Ovary (tissue), 9 donors: ENCODE data around the gene NUDC. TPM values are rescaled to one million over a fixed set of nuclear protein-coding genes. Genes with fewer than 3 reads are reported as not detected.
A peak's percentile ranks its signal among the peaks of the same experiment; 100 is the strongest.

Experiments
- DNase-seq, 5 donors: peaks; one replicate each; pipeline ENCODE4 v3.0.0-alpha.2; 2019 to 2020
- H3K27ac ChIP-seq, 2 donors: fragments of 200-600 bp; one replicate each; pipeline versions ENCODE4 v1.5.1 to v1.8.0; 2019 to 2022
- H3K27me3 ChIP-seq: fragments of 200-600 bp; one replicate; pipeline ENCODE4 v1.8.0; 2022
- H3K36me3 ChIP-seq: fragments of 200-600 bp; sonication (generic); one replicate; pipeline ENCODE4 v1.5.1; 2019
- H3K4me1 ChIP-seq: one replicate; pipeline ENCODE4 v1.8.1; 2013; ENCODE audit warnings: mild to moderate bottlenecking, moderate library complexity; ENCODE audit not compliant: insufficient read depth
- H3K4me3 ChIP-seq: fragments of 200-600 bp; sonication (generic); one replicate; pipeline ENCODE4 v1.5.1; 2017
- H3K9me3 ChIP-seq, 2 donors: fragments of 200-600 bp in 1 of 2; sonication (generic) in 1 of 2; one replicate each; pipeline versions ENCODE4 v1.5.1 to v1.8.1; 2013 to 2019; ENCODE audit warnings: mild to moderate bottlenecking in 1 of 2, moderate library complexity in 1 of 2
- EP300 ChIP-seq: sonication (generic); formaldehyde crosslinking; IDR thresholded peaks from one replicate; pipeline ENCODE4 v1.6.1; 2017; ENCODE audit warnings: antibody characterized with exemption
- POLR2A ChIP-seq: fragments of 450-650 bp; IDR thresholded peaks from one replicate; pipeline ENCODE4 v1.6.1; 2017; ENCODE audit warnings: antibody characterized with exemption, mild to moderate bottlenecking, moderate library complexity
- WGBS, 3 donors: extraction: QIAGEN DNeasy Blood & Tissue Kit in 1 of 3; methylation state at CpG; one replicate each; pipeline versions ENCODE4 v1.1.5 to v1.1.7; 2013 to 2017; 5-methylcytosine and 5-hydroxymethylcytosine counted together
- intact Hi-C, 4 donors: fragments of 100-400 bp; cut with DNase I; formaldehyde crosslinking; loops; one replicate each; pipeline versions ENCODE4 v1.11.0 to v1.15.1; 2022 to 2023
- polyA plus RNA-seq, 2 donors: library from polyadenylated mRNA; stranded (reverse); fragments of 200-250 nt in 1 of 2; fragments of 350-450 nt in 1 of 2; fragmentation: Illumina TruSeq in 1 of 2; extraction: RNeasy Lipid Tissue Mini Kit (QIAGEN cat#74804) in 1 of 2; gene quantifications; one replicate each; pipeline ENCODE4 v1.2.3, GENCODE V29; 2013 to 2014
- total RNA-seq, 7 donors: library from RNA; depleted of rRNA in 2 of 7; stranded (reverse); fragments of >200 nt in 2 of 7; fragmentation: NEBNext Ultra II Directional in 3 of 7; extraction: Animal tissue kit (Norgen Biotek cat#: 25700) in 3 of 7; gene quantifications; one replicate each; pipeline versions ENCODE4 v1.1.0 to v1.2.4, GENCODE V29; 2016 to 2023
- TF ChIP-seq, protein P1 (sequence below), 3 donors: fragments of 450-650 bp in 2 of 3; fragments of 200-600 bp in 1 of 3; IDR thresholded peaks; one replicate each; pipeline versions ENCODE4 v1.5.1 to v1.8.0; 2016 to 2022; ENCODE audit warnings: antibody characterized with exemption in 3 of 3, mild to moderate bottlenecking in 1 of 3
- donor health status: DM: no; HTN: no; CAD: no; lungs with moderate emphysema.
- donor health status: DM: no; HTN: no; CAD: no.
- donor health status: Bipolar disorder and iron deficiency.
- donor health status: DM: yes; HTN: yes; CAD: no.
- donor health status: DM: no; HTN: no; CAD: no.
- donor health status: DM: yes; HTN: yes; CAD: no.

Gene NUDC
- total and polyA plus RNA-seq, 9 donors: 32.8 to 76.7 (median 57.6) TPM

- Histone ChIP-seq H3K36me3 (no peaks in the 10 kb centered on the region), H3K27me3 (no peaks in the 10 kb centered on the region), H3K4me3 (peak overlapping the region; percentile 67), H3K4me1 (peaks cover 7% of the 10 kb centered on the region), H3K9me3 (no peaks in the 10 kb centered on the region), H3K27ac (no peak overlapping the region)
- 1 to 2% (median 1%) methylated on average over 21 to 97 of the region's 97 CpGs for WGBS, 3 donors
- intact Hi-C loops: no loop called here
- peak in 2 of 5 donors; percentile 40 to 50 for DNase-seq
- TF ChIP-seq, protein P1, sequence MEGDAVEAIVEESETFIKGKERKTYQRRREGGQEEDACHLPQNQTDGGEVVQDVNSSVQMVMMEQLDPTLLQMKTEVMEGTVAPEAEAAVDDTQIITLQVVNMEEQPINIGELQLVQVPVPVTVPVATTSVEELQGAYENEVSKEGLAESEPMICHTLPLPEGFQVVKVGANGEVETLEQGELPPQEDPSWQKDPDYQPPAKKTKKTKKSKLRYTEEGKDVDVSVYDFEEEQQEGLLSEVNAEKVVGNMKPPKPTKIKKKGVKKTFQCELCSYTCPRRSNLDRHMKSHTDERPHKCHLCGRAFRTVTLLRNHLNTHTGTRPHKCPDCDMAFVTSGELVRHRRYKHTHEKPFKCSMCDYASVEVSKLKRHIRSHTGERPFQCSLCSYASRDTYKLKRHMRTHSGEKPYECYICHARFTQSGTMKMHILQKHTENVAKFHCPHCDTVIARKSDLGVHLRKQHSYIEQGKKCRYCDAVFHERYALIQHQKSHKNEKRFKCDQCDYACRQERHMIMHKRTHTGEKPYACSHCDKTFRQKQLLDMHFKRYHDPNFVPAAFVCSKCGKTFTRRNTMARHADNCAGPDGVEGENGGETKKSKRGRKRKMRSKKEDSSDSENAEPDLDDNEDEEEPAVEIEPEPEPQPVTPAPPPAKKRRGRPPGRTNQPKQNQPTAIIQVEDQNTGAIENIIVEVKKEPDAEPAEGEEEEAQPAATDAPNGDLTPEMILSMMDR (IDR thresholded peaks at IDR 0.05): no peak
- TF ChIP-seq EP300: no peak
Observed at GRCh38 chr1:26994020-26994786, 72.7 kb downstream of the NUDC start.

DNA sequence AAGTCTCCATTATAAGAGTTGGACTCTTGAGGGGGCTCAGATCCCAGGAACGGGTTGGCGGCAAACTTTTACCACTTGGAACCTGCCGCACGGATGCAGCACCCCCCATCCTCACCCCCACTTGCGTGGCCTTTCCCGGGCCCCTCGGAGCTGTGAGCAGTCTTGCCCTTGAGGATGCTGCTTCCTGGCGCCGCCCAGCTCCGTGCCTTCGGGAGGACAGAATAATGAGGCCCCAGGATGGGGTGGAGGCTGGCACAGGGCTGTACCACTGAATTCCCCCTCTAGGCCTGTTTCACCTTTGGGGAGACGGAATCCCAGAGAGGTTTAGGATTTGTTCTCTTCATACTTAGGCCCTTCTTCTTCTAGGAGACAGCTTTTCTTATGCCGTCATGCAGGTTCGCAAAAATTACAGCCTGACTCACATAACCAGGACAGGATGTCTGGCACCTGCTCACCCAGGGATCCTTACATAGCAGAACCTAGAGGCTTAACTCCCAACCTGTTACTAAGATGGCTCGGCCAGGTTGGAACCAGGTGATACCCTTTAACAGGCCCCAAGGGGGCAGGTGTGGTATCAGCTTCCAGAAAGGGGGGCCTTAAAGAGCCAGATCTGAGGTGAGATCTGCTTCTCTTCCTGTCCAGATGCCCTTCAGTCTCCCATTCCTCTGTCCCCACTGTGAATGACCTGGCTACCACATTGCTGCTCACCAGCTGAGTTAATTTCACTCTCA, 73.4 kb downstream of the NUDC start:
- DNase-seq: no peak
- no peak overlapping the region for H3K27ac ChIP-seq
- H3K27me3 ChIP-seq: no peaks in the 10 kb centered on the region
- no peaks in the 10 kb centered on the region for H3K9me3 ChIP-seq
- intact Hi-C loops: loop anchor here in 3 of 4 donors (5.0 kb wide), 3 partner anchors 47 to 102 kb away; no protein-coding TSS in a partner anchor
- TF ChIP-seq EP300 (no peak), POLR2A (no peak)
- TF ChIP-seq, protein P1 (IDR thresholded peaks at IDR 0.05): no peak
- peak overlapping the region; percentile 67 for H3K4me3 ChIP-seq
- 43 to 46% (median 45%) methylated on average over 15 of the region's 15 CpGs for WGBS, 3 donors
- H3K36me3 ChIP-seq: no peaks in the 10 kb centered on the region
- H3K4me1 ChIP-seq: peaks cover 12% of the 10 kb centered on the region

GRCh38 chr1:26996024-26996423, 74.5 kb downstream of the NUDC start:
- peaks cover 14% of the 10 kb centered on the region for H3K4me1 ChIP-seq

More at GRCh38 chr1:26996024-26996423, 74.5 kb downstream of the NUDC start:
- DNase-seq: no peak
- WGBS, 3 donors: 49 to 63% (median 50%) methylated on average over 1 of the region's 1 CpG
- no peak overlapping the region for H3K4me3 ChIP-seq
- intact Hi-C loops: loop anchor here in 3 of 4 donors (5.0 kb wide), 3 partner anchors 46 to 101 kb away; no protein-coding TSS in a partner anchor
- TF ChIP-seq, protein P1 (IDR thresholded peaks at IDR 0.05): no peak
- TF ChIP-seq EP300: no peak
- no peak for TF ChIP-seq POLR2A
- H3K9me3 ChIP-seq: no peaks in the 10 kb centered on the region
- H3K27me3 ChIP-seq: no peaks in the 10 kb centered on the region
- no peaks in the 10 kb centered on the region for H3K36me3 ChIP-seq
- H3K27ac ChIP-seq: no peak overlapping the region

Other genes starting within 250 kb of the NUDC start
- 100 to 1,000 TPM in 1 of 7 donors, 10 to 100 TPM in 6; 28.5 to 102 (median 77.5) TPM for gene ARID1A, start 225.7 kb upstream of the NUDC start, total RNA-seq
- 10 to 100 TPM; 27.6 to 40.1 TPM for gene ARID1A, start 225.7 kb upstream of the NUDC start, polyA plus RNA-seq
- 10 to 100 TPM in 5 of 7 donors, 1 to 10 TPM in 2; 9.2 to 15.4 (median 10.5) TPM for gene PIGV, start 133.8 kb upstream of the NUDC start, total RNA-seq
- 10 to 100 TPM; 12.4 to 13.3 TPM for gene PIGV, start 133.8 kb upstream of the NUDC start, polyA plus RNA-seq
- 10 to 100 TPM; 10.7 to 15.8 (median 12.3) TPM for gene ZDHHC18, start 95.1 kb upstream of the NUDC start, total RNA-seq
- gene ZDHHC18, start 95.1 kb upstream of the NUDC start, polyA plus RNA-seq: 10 to 100 TPM in 1 of 2 donors, 1 to 10 TPM in 1; 9.5 to 12.9 TPM
- under 1 TPM in 5 of 7 donors, not detected in 2; 0.35 to 0.80 (median 0.37) TPM for gene SFN, start 58.6 kb upstream of the NUDC start, total RNA-seq
- under 1 TPM in 1 of 2 donors, not detected in 1; 0.17 TPM for gene SFN, start 58.6 kb upstream of the NUDC start, polyA plus RNA-seq
- 10 to 100 TPM in 5 of 7 donors, 1 to 10 TPM in 2; 6.9 to 27.8 (median 20.4) TPM for gene GPN2, start 31.5 kb upstream of the NUDC start, total RNA-seq
- 10 to 100 TPM; 14.6 to 20.9 TPM for gene GPN2, start 31.5 kb upstream of the NUDC start, polyA plus RNA-seq
- gene GPATCH3, start 21.3 kb upstream of the NUDC start, total RNA-seq: 10 to 100 TPM in 5 of 7 donors, 1 to 10 TPM in 2; 3.1 to 16.4 (median 11.3) TPM
- 1 to 10 TPM; 7.6 to 9.6 TPM for gene GPATCH3, start 21.3 kb upstream of the NUDC start, polyA plus RNA-seq
- gene NR0B2, start 7.8 kb upstream of the NUDC start, total RNA-seq: under 1 TPM in 1 of 7 donors, not detected in 6; 0.18 TPM
- gene NR0B2, start 7.8 kb upstream of the NUDC start, polyA plus RNA-seq: under 1 TPM in 1 of 2 donors, not detected in 1; 0.18 TPM
- 10 to 100 TPM in 1 of 7 donors, 1 to 10 TPM in 1, under 1 TPM in 2, not detected in 3; 0.59 to 11.0 (median 0.84) TPM for gene KDF1, start 38.7 kb downstream of the NUDC start, total RNA-seq
- under 1 TPM in 1 of 2 donors, not detected in 1; 0.08 TPM for gene KDF1, start 38.7 kb downstream of the NUDC start, polyA plus RNA-seq
- gene TRNP1, start 71.9 kb downstream of the NUDC start, total RNA-seq: 10 to 100 TPM in 1 of 7 donors, 1 to 10 TPM in 3, under 1 TPM in 3; 0.25 to 23.8 (median 2.9) TPM
- 10 to 100 TPM in 1 of 2 donors, 1 to 10 TPM in 1; 4.2 to 18.0 TPM for gene TRNP1, start 71.9 kb downstream of the NUDC start, polyA plus RNA-seq
- gene TENT5B, start 91.1 kb downstream of the NUDC start, total RNA-seq: 1 to 10 TPM in 6 of 7 donors, under 1 TPM in 1; 0.33 to 7.4 (median 2.3) TPM
- gene TENT5B, start 91.1 kb downstream of the NUDC start, polyA plus RNA-seq: 1 to 10 TPM; 2.9 to 5.3 TPM
- 10 to 100 TPM in 5 of 7 donors, 1 to 10 TPM in 2; 8.6 to 33.7 (median 14.8) TPM for gene SLC9A1, start 233.4 kb downstream of the NUDC start, total RNA-seq
- gene SLC9A1, start 233.4 kb downstream of the NUDC start, polyA plus RNA-seq: 10 to 100 TPM; 10.6 to 22.0 TPM